ENCODE data around the gene TPH2. TPM values are rescaled to one million over a fixed set of nuclear protein-coding genes. Genes with fewer than 3 reads are reported as not detected.

TPH2 gene
- polyA plus RNA-seq, 2 of the 4 experiments (the other 2 are of a cell fraction): not detected

DNA sequence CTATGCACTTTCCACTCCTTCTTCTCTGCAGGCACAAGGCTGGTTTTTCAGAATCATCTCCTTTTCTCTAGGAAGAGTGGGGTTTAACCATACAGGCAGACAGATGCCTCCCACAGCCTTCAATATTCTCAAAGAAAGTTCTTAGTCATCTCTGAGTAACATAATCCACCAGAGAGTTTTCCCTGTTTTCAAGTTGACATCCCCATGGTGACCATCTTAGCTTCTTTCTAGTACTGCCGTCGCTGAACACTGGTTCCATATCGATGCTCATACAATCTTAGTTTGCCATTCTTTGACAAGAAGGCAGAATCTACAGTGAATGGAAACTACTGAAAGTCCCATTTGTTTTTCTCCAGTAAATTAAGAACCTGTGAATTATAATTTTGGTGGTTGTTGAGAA, 28.6 kb downstream of the TPH2 start:
- Histone ChIP-seq H3K4me2 (no peak overlapping the region), H3K4me3 (no peak overlapping the region), H3K4me1 (no peaks in the 10 kb centered on the region), H3K9me3 (no peaks in the 10 kb centered on the region), H3K27ac (no peak overlapping the region)
- TF ChIP-seq, protein P1, sequence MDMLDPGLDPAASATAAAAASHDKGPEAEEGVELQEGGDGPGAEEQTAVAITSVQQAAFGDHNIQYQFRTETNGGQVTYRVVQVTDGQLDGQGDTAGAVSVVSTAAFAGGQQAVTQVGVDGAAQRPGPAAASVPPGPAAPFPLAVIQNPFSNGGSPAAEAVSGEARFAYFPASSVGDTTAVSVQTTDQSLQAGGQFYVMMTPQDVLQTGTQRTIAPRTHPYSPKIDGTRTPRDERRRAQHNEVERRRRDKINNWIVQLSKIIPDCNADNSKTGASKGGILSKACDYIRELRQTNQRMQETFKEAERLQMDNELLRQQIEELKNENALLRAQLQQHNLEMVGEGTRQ (IDR thresholded peaks at IDR 0.05): no peak
- TF ChIP-seq POLR2A (IDR thresholded peaks at IDR 0.05; ENCODE audit: low read length) (no peak), MAZ (IDR thresholded peaks at IDR 0.05; ENCODE audit: borderline replicate concordance, low read depth, low read length) (no peak), EHF (CRISPR knock-in tag; IDR thresholded peaks at IDR 0.05) (no peak), NFE2L2 (conservative IDR thresholded peaks at IDR 0.05; ENCODE audit: low read length) (no peak), ZSCAN20 (CRISPR knock-in tag; IDR thresholded peaks at IDR 0.05) (no peak)
- WGBS (ENCODE audit: missing lambda C conversion rate): 36% methylated on average over 3 of the region's 3 CpGs
- POLR2A ChIA-PET: no interaction called here
- FAIRE-seq (no peak), DNase-seq (ENCODE audit: low read depth in 1 of 2, low spot score in 1 of 2) (no peak), ATAC-seq (no peak)
- CTCF ChIA-PET: no interaction called here

DNA sequence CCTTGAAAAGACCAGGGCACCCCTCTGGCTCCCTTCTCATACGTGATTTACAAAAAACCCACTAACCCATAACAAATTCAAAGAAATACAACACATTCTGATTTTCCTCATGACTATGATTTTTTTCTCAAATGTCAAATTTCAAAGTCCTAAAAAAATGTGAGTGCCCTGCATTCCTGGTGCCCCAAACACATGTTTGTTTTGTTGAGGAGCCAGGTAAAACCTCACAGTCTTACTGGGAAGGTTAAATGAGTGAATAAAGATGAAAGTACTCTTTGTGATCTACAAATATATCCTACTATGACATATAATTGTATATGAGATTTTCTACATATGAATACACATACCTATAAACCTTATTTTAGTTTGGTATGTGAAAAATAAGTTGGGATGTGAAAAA, 30.7 kb downstream of the TPH2 start:
- H3K9me3 ChIP-seq: no peaks in the 10 kb centered on the region
- H3K4me1 ChIP-seq: no peaks in the 10 kb centered on the region
- no peak for ATAC-seq
- CTCF ChIA-PET: no interaction called here
- FAIRE-seq: no peak
- 46% methylated on average over 1 of the region's 1 CpG for WGBS (ENCODE audit: missing lambda C conversion rate)
- no peak overlapping the region for H3K27ac ChIP-seq
- POLR2A ChIA-PET: no interaction called here
- no peak for DNase-seq (ENCODE audit: low read depth in 1 of 2, low spot score in 1 of 2)
- TF ChIP-seq RAD21 (conservative IDR thresholded peaks at IDR 0.05 in 1 of 2, IDR thresholded peaks at IDR 0.05 in 1 of 2): no peak
- TF ChIP-seq RNF2 (IDR thresholded peaks at IDR 0.05; ENCODE audit: borderline replicate concordance, low read depth): no peak
- no peak for TF ChIP-seq SMC3 (IDR thresholded peaks at IDR 0.05)
- TF ChIP-seq, protein P2, sequence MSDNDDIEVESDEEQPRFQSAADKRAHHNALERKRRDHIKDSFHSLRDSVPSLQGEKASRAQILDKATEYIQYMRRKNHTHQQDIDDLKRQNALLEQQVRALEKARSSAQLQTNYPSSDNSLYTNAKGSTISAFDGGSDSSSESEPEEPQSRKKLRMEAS (IDR thresholded peaks at IDR 0.05): no peak
- no peak for TF ChIP-seq ZFP36 (IDR thresholded peaks at IDR 0.05; ENCODE audit: borderline replicate concordance, partially characterized antibody)
- no peak for TF ChIP-seq GATA3 (IDR thresholded peaks at IDR 0.05; ENCODE audit: borderline replicate concordance)
- TF ChIP-seq POLR2AphosphoS2 (conservative IDR thresholded peaks at IDR 0.05; ENCODE audit: low read length): no peak
- no peak for TF ChIP-seq JUNB (IDR thresholded peaks at IDR 0.05)
- TF ChIP-seq, protein P3, sequence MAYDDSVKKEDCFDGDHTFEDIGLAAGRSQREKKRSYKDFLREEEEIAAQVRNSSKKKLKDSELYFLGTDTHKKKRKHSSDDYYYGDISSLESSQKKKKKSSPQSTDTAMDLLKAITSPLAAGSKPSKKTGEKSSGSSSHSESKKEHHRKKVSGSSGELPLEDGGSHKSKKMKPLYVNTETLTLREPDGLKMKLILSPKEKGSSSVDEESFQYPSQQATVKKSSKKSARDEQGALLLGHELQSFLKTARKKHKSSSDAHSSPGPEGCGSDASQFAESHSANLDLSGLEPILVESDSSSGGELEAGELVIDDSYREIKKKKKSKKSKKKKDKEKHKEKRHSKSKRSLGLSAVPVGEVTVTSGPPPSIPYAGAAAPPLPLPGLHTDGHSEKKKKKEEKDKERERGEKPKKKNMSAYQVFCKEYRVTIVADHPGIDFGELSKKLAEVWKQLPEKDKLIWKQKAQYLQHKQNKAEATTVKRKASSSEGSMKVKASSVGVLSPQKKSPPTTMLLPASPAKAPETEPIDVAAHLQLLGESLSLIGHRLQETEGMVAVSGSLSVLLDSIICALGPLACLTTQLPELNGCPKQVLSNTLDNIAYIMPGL (CRISPR knock-in tag; IDR thresholded peaks at IDR 0.05; ENCODE audit: borderline replicate concordance): no peak
- TF ChIP-seq, protein P4, sequence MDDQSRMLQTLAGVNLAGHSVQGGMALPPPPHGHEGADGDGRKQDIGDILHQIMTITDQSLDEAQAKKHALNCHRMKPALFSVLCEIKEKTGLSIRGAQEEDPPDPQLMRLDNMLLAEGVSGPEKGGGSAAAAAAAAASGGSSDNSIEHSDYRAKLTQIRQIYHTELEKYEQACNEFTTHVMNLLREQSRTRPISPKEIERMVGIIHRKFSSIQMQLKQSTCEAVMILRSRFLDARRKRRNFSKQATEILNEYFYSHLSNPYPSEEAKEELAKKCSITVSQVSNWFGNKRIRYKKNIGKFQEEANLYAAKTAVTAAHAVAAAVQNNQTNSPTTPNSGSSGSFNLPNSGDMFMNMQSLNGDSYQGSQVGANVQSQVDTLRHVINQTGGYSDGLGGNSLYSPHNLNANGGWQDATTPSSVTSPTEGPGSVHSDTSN (IDR thresholded peaks at IDR 0.05): no peak
- TF ChIP-seq ZC3H11A (IDR thresholded peaks at IDR 0.05): no peak
- no peak for TF ChIP-seq ESRRA (IDR thresholded peaks at IDR 0.05; ENCODE audit: borderline replicate concordance, low read length)
- TF ChIP-seq ZNF302 (CRISPR knock-in tag; IDR thresholded peaks at IDR 0.05): no peak
- no peak for TF ChIP-seq TP53 (CRISPR knock-in tag; IDR thresholded peaks at IDR 0.05)
- H3K4me2 ChIP-seq: no peak overlapping the region
- no peak overlapping the region for H3K4me3 ChIP-seq

DNA sequence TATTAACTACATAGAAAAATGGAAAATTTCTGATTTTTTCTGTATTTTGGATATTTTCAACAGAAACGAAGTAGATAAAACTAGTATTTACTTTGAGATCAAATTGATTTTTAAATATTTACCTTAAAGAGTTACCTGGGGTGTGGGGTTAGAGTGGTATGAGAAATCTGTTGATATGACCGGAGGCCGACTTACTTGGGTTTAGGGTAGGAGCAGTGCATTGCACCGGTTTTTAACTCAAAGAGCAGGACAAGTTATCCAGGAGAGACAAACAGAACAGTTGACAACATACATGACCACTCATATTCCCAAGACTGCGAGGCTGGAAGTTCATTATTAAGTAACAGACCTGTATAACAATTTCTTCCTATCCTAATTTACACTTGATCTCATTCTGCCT, 31.4 kb downstream of the TPH2 start:
- no peaks in the 10 kb centered on the region for H3K9me3 ChIP-seq
- FAIRE-seq (no peak), DNase-seq (ENCODE audit: low read depth in 1 of 2, low spot score in 1 of 2) (no peak), ATAC-seq (no peak)
- H3K4me2 ChIP-seq: no peak overlapping the region
- no peak overlapping the region for H3K27ac ChIP-seq
- TF ChIP-seq EHF (CRISPR knock-in tag; IDR thresholded peaks at IDR 0.05) (no peak), TFCP2L1 (CRISPR knock-in tag; IDR thresholded peaks at IDR 0.05) (no peak), ZSCAN20 (CRISPR knock-in tag; IDR thresholded peaks at IDR 0.05) (no peak)
- no peak overlapping the region for H3K4me3 ChIP-seq
- H3K4me1 ChIP-seq: no peaks in the 10 kb centered on the region
- WGBS (ENCODE audit: missing lambda C conversion rate): 32% methylated on average over 5 of the region's 5 CpGs
- CTCF ChIA-PET: no interaction called here
- POLR2A ChIA-PET: no interaction called here
